HG03460 (cell line): Measurements from ENCODE around the gene KSR2.

ENCODE experiments used
- ATAC-seq: cut with Tn5 transposase; IDR thresholded peaks from one replicate; pipeline ENCODE4 v1.9.1; 2021; ENCODE audit not compliant: unreplicated experiment

KSR2 gene

GRCh38 chr12:117702741-117703140, 266.0 kb downstream of the KSR2 start:
- no peak for ATAC-seq

GRCh38 chr12:117699575-117699974, 269.2 kb downstream of the KSR2 start:
- no peak for ATAC-seq

GRCh38 chr12:117699118-117699517, 269.7 kb downstream of the KSR2 start:
- ATAC-seq = no peak

- no peak for ATAC-seq
Measured at GRCh38 chr12:117695956-117696355, 272.8 kb downstream of the KSR2 start.

- ATAC-seq = no peak
Measured at GRCh38 chr12:117692512-117692911, 276.3 kb downstream of the KSR2 start.

GRCh38 chr12:117689857-117690256, 278.9 kb downstream of the KSR2 start:
- no peak for ATAC-seq

- no peak for ATAC-seq
Measured at GRCh38 chr12:117688446-117688845, 280.3 kb downstream of the KSR2 start.

- no peak for ATAC-seq
Measured at GRCh38 chr12:117686911-117687377, 281.8 kb downstream of the KSR2 start.

- ATAC-seq = no peak
Measured at GRCh38 chr12:117686210-117686609, 282.6 kb downstream of the KSR2 start.

GRCh38 chr12:117685110-117685926, 283.5 kb downstream of the KSR2 start:
- ATAC-seq = no peak

GRCh38 chr12:117684471-117684870, 284.3 kb downstream of the KSR2 start:
- ATAC-seq = no peak

- ATAC-seq = no peak
Measured at GRCh38 chr12:117680312-117680711, 288.5 kb downstream of the KSR2 start.

- ATAC-seq = no peak
Measured at GRCh38 chr12:117679776-117680175, 289.0 kb downstream of the KSR2 start.

- no peak for ATAC-seq
Measured at GRCh38 chr12:117674763-117675162, 294.0 kb downstream of the KSR2 start.

GRCh38 chr12:117674313-117674712, 294.5 kb downstream of the KSR2 start:
- no peak for ATAC-seq

GRCh38 chr12:117671734-117672133, 297.1 kb downstream of the KSR2 start:
- no peak for ATAC-seq

GRCh38 chr12:117664169-117664568, 304.6 kb downstream of the KSR2 start:
- no peak for ATAC-seq

- ATAC-seq = no peak
Measured at GRCh38 chr12:117662620-117663395, 306.0 kb downstream of the KSR2 start.

- no peak for ATAC-seq
Measured at GRCh38 chr12:117662220-117662619, 306.6 kb downstream of the KSR2 start.

- ATAC-seq = no peak
Measured at GRCh38 chr12:117661471-117661870, 307.3 kb downstream of the KSR2 start.

GRCh38 chr12:117660896-117661295, 307.9 kb downstream of the KSR2 start:
- no peak for ATAC-seq

- no peak for ATAC-seq
Measured at GRCh38 chr12:117658226-117658625, 310.6 kb downstream of the KSR2 start.
